Purkinje cell (primary cell): Measurements from ENCODE around the gene ADAT3. TPM values are rescaled to one million over a fixed set of nuclear protein-coding genes. Genes with fewer than 3 reads are reported as not detected.

Source experiments
- polyA plus RNA-seq: library from polyadenylated mRNA; unstranded; fragments of >200 nt; fragmentation: Nextera tagmentation; gene quantifications from 2 replicates; pipeline ENCODE4 v1.2.1, GENCODE V29; 2014

The ADAT3 gene
- not detected in 2 replicates for polyA plus RNA-seq

GRCh38 chr19:1905110-1905862 lies at the start of gene ADAT3, which contains the start of gene SCAMP4:
ADAT3 (plus strand) TSS chr19:1905399; CDS start chr19:1912048, 6,649 bp downstream.
SCAMP4 (plus strand) TSS chr19:1905399; CDS start chr19:1915020, 9,621 bp downstream.

GRCh38 chr19:1863328-1863637 lies 41.9 kb upstream of the ADAT3 start, which contains the start of gene KLF16:
KLF16 (minus strand) TSS chr19:1863579; CDS start chr19:1863497, 82 bp downstream.

GRCh38 chr19:1885398-1886119 lies 19.6 kb upstream of the ADAT3 start, which contains the start of gene ABHD17A:
ABHD17A (minus strand) TSS chr19:1885496; CDS start chr19:1881566, 3,930 bp downstream.

GRCh38 chr19:1941146-1942077 lies 36.2 kb downstream of the ADAT3 start, which contains the start of gene CSNK1G2:
CSNK1G2 (plus strand) TSS chr19:1941172; CDS start chr19:1969773, 28,601 bp downstream.

Other genes with a start within 250 kb of the ADAT3 start
- gene ONECUT3, start 151.9 kb upstream of the ADAT3 start, polyA plus RNA-seq, result not detected in 2 replicates
- not detected in 2 replicates for gene ATP8B3, start 93.1 kb upstream of the ADAT3 start, polyA plus RNA-seq
- gene REXO1, start 56.9 kb upstream of the ADAT3 start, polyA plus RNA-seq, result not detected in 2 replicates
- 0.14 and 0.15 TPM in 2 replicates for gene KLF16, start 41.8 kb upstream of the ADAT3 start, polyA plus RNA-seq
- gene ABHD17A, start 19.9 kb upstream of the ADAT3 start, polyA plus RNA-seq, result 0.53 TPM in 1 of 2 replicates, not detected in the other
- 2.4 and 2.7 TPM in 2 replicates for gene SCAMP4, start within 50 bp of the ADAT3 start, polyA plus RNA-seq
- 0.40 and 0.52 TPM in 2 replicates for gene CSNK1G2, start 35.8 kb downstream of the ADAT3 start, polyA plus RNA-seq
- gene BTBD2, start 110.3 kb downstream of the ADAT3 start, polyA plus RNA-seq, result 0.18 and 0.24 TPM in 2 replicates
- 7.4 and 8.7 TPM in 2 replicates for gene MKNK2, start 145.8 kb downstream of the ADAT3 start, polyA plus RNA-seq
- 0.34 and 0.62 TPM in 2 replicates for gene MOB3A, start 190.9 kb downstream of the ADAT3 start, polyA plus RNA-seq
- gene IZUMO4, start 191.5 kb downstream of the ADAT3 start, polyA plus RNA-seq, result not detected in 2 replicates
- 19.1 and 20.9 TPM in 2 replicates for gene AP3D1, start 246.2 kb downstream of the ADAT3 start, polyA plus RNA-seq